ENCODE data around the gene GMDS. TPM values are rescaled to one million over a fixed set of nuclear protein-coding genes. Genes with fewer than 3 reads are reported as not detected.

GMDS gene
- total RNA-seq, 2 experiments from 2014 or later: 36.6 to 42.8 TPM

DNA sequence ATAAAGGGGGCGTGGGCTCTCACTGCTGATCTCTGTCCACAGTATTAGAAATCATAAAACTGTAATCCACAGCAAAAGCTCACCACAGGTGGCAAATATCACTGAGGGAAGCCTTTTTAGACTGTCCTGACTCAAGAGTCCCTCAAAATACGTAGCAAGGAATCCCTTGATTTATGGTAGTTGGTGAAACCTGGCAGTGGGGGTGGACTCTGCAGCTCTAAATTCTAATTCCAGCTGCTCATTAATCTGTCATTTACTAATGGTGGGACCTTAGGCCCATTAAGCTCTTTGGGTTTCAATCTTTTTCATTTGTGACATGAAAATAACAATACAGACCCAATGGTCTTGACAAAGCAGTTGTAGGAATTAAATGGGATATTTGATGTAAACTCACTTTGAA lies 32.3 kb downstream of the GMDS start:
- H3K36me3 Mint-ChIP-seq (ENCODE audit: low read depth): peaks cover 2% of the 10 kb centered on the region
- peaks cover 10% of the 10 kb centered on the region for H3K4me1 Mint-ChIP-seq (ENCODE audit: low read depth)
- ChIA-PET CTCF (interaction anchor here (1.9 kb wide), 1 partner anchor 141 kb away, joined by 8 read pairs; no protein-coding TSS in a partner anchor), POLR2A (no interaction called here)
- H3K27ac Mint-ChIP-seq: no peak overlapping the region
- no peaks in the 10 kb centered on the region for H3K9me3 Mint-ChIP-seq
- no peak for ATAC-seq
- DNase-seq: no peak
- intact Hi-C loops (cut with micrococcal nuclease): no loop called here
- H3K4me3 Mint-ChIP-seq: no peak overlapping the region
- TF ChIP-seq, protein P1, sequence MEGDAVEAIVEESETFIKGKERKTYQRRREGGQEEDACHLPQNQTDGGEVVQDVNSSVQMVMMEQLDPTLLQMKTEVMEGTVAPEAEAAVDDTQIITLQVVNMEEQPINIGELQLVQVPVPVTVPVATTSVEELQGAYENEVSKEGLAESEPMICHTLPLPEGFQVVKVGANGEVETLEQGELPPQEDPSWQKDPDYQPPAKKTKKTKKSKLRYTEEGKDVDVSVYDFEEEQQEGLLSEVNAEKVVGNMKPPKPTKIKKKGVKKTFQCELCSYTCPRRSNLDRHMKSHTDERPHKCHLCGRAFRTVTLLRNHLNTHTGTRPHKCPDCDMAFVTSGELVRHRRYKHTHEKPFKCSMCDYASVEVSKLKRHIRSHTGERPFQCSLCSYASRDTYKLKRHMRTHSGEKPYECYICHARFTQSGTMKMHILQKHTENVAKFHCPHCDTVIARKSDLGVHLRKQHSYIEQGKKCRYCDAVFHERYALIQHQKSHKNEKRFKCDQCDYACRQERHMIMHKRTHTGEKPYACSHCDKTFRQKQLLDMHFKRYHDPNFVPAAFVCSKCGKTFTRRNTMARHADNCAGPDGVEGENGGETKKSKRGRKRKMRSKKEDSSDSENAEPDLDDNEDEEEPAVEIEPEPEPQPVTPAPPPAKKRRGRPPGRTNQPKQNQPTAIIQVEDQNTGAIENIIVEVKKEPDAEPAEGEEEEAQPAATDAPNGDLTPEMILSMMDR (IDR thresholded peaks at IDR 0.05): no peak
- H3K27me3 Mint-ChIP-seq: no peaks in the 10 kb centered on the region

DNA sequence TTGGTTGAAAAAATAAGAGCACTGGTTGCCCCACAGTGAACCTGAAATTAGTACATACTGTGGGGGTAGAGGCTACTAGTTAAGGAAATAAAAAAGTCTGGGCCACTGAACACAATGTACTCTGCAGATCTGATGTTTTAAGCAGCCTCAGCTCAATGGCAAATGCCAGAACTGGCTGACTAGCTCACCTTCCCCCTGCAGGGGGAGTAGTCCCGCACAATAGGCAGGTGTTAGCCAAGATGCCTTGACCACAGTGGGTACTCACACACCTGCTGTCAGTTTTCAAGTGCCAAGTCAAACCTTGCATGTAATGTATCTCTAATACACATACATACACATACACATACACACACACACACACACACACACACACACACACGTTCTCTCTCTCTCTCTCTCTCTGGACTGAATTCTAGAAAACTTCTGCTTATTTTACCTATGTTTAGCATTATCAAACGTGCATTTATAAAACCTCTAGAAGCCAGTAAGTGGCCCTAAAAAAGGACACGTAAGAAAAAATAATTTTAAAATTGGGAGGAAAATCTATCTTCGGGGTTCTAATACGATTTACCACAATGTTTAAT lies 36.1 kb downstream of the GMDS start:
- H3K36me3 Mint-ChIP-seq (ENCODE audit: low read depth): peaks cover 2% of the 10 kb centered on the region
- H3K4me1 Mint-ChIP-seq (ENCODE audit: low read depth): peaks cover 2% of the 10 kb centered on the region
- no peak overlapping the region for H3K27ac Mint-ChIP-seq
- peak; percentile 66 for DNase-seq
- H3K9me3 Mint-ChIP-seq: no peaks in the 10 kb centered on the region
- peak; percentile 87 for ATAC-seq
- no peaks in the 10 kb centered on the region for H3K27me3 Mint-ChIP-seq
- TF ChIP-seq, protein P1 (IDR thresholded peaks at IDR 0.05): peak; percentile 49
- H3K4me3 Mint-ChIP-seq: no peak overlapping the region
- ChIA-PET CTCF (interaction anchor here (0.6 to 4.9 kb wide), 21 partner anchors 9 to 1535 kb away, joined by 3 to 41 read pairs (median 4); no protein-coding TSS in a partner anchor), POLR2A (no interaction called here)
- intact Hi-C loops (cut with micrococcal nuclease): no loop called here

DNA sequence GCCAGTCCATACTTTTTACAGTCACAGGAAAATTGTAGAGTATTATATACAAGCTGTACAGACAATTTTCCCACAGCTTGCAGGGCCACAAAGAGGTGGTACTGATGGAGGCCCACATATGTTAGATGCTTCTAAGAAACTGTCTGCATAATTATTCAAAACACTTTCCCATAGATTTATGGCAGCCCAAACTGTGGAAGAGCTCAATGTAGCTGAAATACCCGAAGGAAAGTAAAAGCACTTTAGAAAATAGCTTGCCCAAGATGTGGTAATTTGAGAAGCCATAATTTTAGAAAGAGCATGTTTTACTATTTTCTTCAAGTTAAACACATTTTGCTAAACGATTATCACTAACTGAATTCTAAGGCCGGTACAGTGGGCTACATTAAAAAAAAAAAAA lies 36.9 kb downstream of the GMDS start:
- ChIA-PET CTCF (interaction anchor here (0.6 to 4.9 kb wide), 16 partner anchors 10 to 1009 kb away, joined by 3 to 41 read pairs (median 4); no protein-coding TSS in a partner anchor), POLR2A (no interaction called here)
- Mint-ChIP-seq H3K27me3 (no peaks in the 10 kb centered on the region), H3K4me3 (no peak overlapping the region), H3K27ac (no peak overlapping the region), H3K36me3 (ENCODE audit: low read depth) (peaks cover 2% of the 10 kb centered on the region), H3K9me3 (no peaks in the 10 kb centered on the region), H3K4me1 (ENCODE audit: low read depth) (peaks cover 2% of the 10 kb centered on the region)
- TF ChIP-seq, protein P1 (IDR thresholded peaks at IDR 0.05): no peak
- intact Hi-C loops (cut with micrococcal nuclease): no loop called here
- ATAC-seq: no peak
- DNase-seq: no peak

DNA sequence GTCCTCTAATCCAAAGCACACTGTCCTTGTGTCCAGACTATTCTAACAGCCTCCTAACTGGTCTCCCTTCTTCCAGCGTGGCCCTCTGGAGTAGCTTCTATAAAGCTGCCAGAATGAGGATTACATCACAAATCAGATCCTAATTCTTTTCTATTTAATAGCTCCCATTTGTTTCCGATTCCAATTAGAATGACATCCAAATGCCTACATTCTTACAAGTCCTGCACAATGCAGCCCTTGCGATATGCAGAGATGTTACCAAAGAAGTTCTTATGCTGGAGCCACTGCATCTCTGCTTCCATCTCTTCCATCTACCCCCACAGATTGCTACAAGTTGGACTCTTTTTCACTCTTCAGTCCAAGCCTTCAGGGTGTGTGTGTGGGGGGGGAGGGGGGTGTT lies 40.0 kb downstream of the GMDS start:
- H3K4me3 Mint-ChIP-seq: no peak overlapping the region
- DNase-seq (no peak), ATAC-seq (no peak)
- no peaks in the 10 kb centered on the region for H3K4me1 Mint-ChIP-seq (ENCODE audit: low read depth)
- H3K27me3 Mint-ChIP-seq: no peaks in the 10 kb centered on the region
- H3K9me3 Mint-ChIP-seq: no peaks in the 10 kb centered on the region
- H3K27ac Mint-ChIP-seq: no peak overlapping the region
- intact Hi-C loops (cut with micrococcal nuclease): no loop called here
- TF ChIP-seq, protein P1 (IDR thresholded peaks at IDR 0.05): no peak
- ChIA-PET CTCF (no interaction called here), POLR2A (no interaction called here)
- no peaks in the 10 kb centered on the region for H3K36me3 Mint-ChIP-seq (ENCODE audit: low read depth)

DNA sequence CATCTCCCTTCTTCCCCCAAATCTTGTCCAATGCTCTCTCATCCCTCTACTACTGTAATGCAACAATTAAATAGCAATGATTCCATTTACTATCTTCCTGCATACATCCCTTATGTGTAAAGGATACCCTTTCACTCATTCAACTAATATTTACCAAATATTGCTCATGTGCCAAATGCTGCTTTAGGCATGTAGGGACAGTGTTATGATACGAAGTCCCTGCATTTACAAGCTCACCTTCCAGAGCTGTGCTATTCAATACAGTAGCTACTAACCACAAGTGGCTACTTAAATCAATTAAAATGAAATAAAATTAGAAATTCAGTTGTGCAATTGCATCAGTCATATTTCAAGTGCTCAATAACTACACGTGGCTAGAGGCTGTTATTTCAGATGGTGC lies 41.1 kb downstream of the GMDS start:
- DNase-seq: no peak
- Mint-ChIP-seq H3K9me3 (no peaks in the 10 kb centered on the region), H3K27ac (no peak overlapping the region), H3K27me3 (no peaks in the 10 kb centered on the region), H3K36me3 (ENCODE audit: low read depth) (no peaks in the 10 kb centered on the region), H3K4me3 (no peak overlapping the region), H3K4me1 (ENCODE audit: low read depth) (no peaks in the 10 kb centered on the region)
- intact Hi-C loops (cut with micrococcal nuclease): no loop called here
- POLR2A ChIA-PET: no interaction called here
- CTCF ChIA-PET: interaction anchor here (0.8 kb wide), 1 partner anchor 607 kb away, joined by 3 read pairs; no protein-coding TSS in a partner anchor
- TF ChIP-seq, protein P1 (IDR thresholded peaks at IDR 0.05): no peak
- no peak for ATAC-seq
